DND-41 (cell line): Measurements from ENCODE around the gene RRP1.

Experiments used
- ATAC-seq: fragments of 200-7000 bp; cut with Tn5 transposase; 3 replicates; pipeline ENCODE4 v1.9.1; 2021; ENCODE audit warnings: low read depth; ENCODE audit not compliant: insufficient read depth
- DNase-seq: peaks from one replicate; pipeline ENCODE4 v3.0.0-alpha.2; 2020
- H2AFZ ChIP-seq: 2 replicates; pipeline ENCODE4 v1.6.0; 2012; ENCODE audit warnings: low read depth, low read length
- H3K27ac ChIP-seq: 2 replicates; pipeline ENCODE4 v1.5.1; 2012; ENCODE audit warnings: low read length, inconsistent platforms
- H3K27me3 ChIP-seq: fragments of 200-600 bp; sonication (generic); 2 replicates; pipeline ENCODE4 v1.6.0; 2012; ENCODE audit warnings: low read length, mild to moderate bottlenecking, inconsistent platforms; ENCODE audit not compliant: insufficient read depth, poor library complexity
- H3K36me3 ChIP-seq: 2 replicates; pipeline ENCODE4 v1.5.1; 2012; ENCODE audit warnings: low read length, inconsistent platforms; ENCODE audit not compliant: insufficient read depth
- H3K4me1 ChIP-seq: 2 replicates; pipeline ENCODE4 v1.5.1; 2012; ENCODE audit warnings: mild to moderate bottlenecking, low read length; ENCODE audit not compliant: insufficient read depth
- H3K4me2 ChIP-seq: 2 replicates; pipeline ENCODE4 v1.6.0; 2012; ENCODE audit warnings: mild to moderate bottlenecking, moderate library complexity, low read length, inconsistent platforms; ENCODE audit not compliant: insufficient read depth
- H3K4me3 ChIP-seq, 2 experiments: fragments of 200-600 bp in 1 of 2; shearing (Covaris generic) in 1 of 2; 2 replicates each; pipeline ENCODE4 v1.5.1; 2012 to 2016; ENCODE audit warnings: inconsistent platforms in 2 of 2, low read length in 2 of 2, mild to moderate bottlenecking in 2 of 2, low read depth in 1 of 2, moderate library complexity in 1 of 2
- H3K79me2 ChIP-seq: 2 replicates; pipeline ENCODE4 v1.6.0; 2012; ENCODE audit warnings: low read length, inconsistent platforms; ENCODE audit not compliant: insufficient read depth
- H3K9ac ChIP-seq: 2 replicates; pipeline ENCODE4 v1.6.0; 2012; ENCODE audit warnings: low read depth, mild to moderate bottlenecking, inconsistent platforms, low read length, moderate library complexity
- H3K9me3 ChIP-seq: 2 replicates; pipeline ENCODE4 v1.5.1; 2012; ENCODE audit warnings: low read length, moderate library complexity, mild to moderate bottlenecking, inconsistent platforms; ENCODE audit not compliant: insufficient read depth, severe bottlenecking
- H4K20me1 ChIP-seq: 2 replicates; pipeline ENCODE4 v1.6.0; 2012; ENCODE audit warnings: low read length; ENCODE audit not compliant: insufficient read depth
- EZH2 ChIP-seq: IDR thresholded peaks from 3 replicates; pipeline ENCODE4 v1.6.1; 2012; ENCODE audit warnings: borderline replicate concordance, low read depth, mild to moderate bottlenecking, moderate library complexity, low read length, inconsistent platforms; ENCODE audit not compliant: severe bottlenecking
- TF ChIP-seq, protein P1 (sequence below): IDR thresholded peaks from 2 replicates; pipeline ENCODE4 v1.5.1; 2012; ENCODE audit warnings: borderline replicate concordance, low read length, moderate library complexity, mild to moderate bottlenecking; ENCODE audit not compliant: poor library complexity, severe bottlenecking; ENCODE audit errors: extremely low read depth

The RRP1 gene

GRCh38 chr21:43783098-43783700 lies 6.2 kb upstream of the RRP1 start:
- H3K9ac ChIP-seq, result no peak overlapping the region
- no peaks in the 10 kb centered on the region for H3K79me2 ChIP-seq
- H3K4me1 ChIP-seq, result peaks cover 16% of the 10 kb centered on the region
- H3K27ac ChIP-seq, result no peak overlapping the region
- 0 out of 2 replicates have a peak, but pooled peaks cover 2% of the 10 kb centered on the region for H4K20me1 ChIP-seq
- H2AFZ ChIP-seq, result no peak overlapping the region
- DNase-seq, result no peak
- TF ChIP-seq EZH2, result no peak
- H3K9me3 ChIP-seq, result no peaks in the 10 kb centered on the region
- no peak overlapping the region for H3K4me3 ChIP-seq
- no peak overlapping the region for H3K4me2 ChIP-seq
- ATAC-seq, result no peak
- H3K27me3 ChIP-seq, result no peaks in the 10 kb centered on the region
- H3K36me3 ChIP-seq, result no peaks in the 10 kb centered on the region

DNA sequence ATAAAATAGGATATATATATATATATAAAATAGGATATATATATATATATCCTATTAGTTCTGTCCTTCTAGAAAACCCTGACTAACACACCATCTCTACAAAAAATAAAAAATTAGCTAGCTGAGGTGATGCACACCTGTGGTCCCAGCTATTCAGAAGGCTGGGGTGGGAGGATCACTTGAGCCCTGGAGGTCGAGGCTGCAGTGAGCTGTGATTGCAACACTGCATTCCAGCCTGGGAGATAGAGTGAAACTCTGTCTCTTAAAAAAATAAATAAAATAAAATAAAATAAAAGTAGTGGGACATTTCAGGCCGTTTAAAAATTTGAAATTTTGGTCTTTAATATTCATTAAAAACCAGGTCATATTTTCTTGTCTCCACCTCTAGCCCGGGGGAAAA lies 4.2 kb upstream of the RRP1 start:
- no peak for TF ChIP-seq EZH2
- TF ChIP-seq, protein P1, sequence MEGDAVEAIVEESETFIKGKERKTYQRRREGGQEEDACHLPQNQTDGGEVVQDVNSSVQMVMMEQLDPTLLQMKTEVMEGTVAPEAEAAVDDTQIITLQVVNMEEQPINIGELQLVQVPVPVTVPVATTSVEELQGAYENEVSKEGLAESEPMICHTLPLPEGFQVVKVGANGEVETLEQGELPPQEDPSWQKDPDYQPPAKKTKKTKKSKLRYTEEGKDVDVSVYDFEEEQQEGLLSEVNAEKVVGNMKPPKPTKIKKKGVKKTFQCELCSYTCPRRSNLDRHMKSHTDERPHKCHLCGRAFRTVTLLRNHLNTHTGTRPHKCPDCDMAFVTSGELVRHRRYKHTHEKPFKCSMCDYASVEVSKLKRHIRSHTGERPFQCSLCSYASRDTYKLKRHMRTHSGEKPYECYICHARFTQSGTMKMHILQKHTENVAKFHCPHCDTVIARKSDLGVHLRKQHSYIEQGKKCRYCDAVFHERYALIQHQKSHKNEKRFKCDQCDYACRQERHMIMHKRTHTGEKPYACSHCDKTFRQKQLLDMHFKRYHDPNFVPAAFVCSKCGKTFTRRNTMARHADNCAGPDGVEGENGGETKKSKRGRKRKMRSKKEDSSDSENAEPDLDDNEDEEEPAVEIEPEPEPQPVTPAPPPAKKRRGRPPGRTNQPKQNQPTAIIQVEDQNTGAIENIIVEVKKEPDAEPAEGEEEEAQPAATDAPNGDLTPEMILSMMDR, result no peak
- no peak overlapping the region for H3K4me3 ChIP-seq
- no peak overlapping the region for H3K9ac ChIP-seq

GRCh38 chr21:43786300-43786806 lies 3.0 kb upstream of the RRP1 start:
- DNase-seq (no peak), ATAC-seq (no peak)
- no peak overlapping the region for H2AFZ ChIP-seq
- no peak overlapping the region for H3K9ac ChIP-seq
- H3K36me3 ChIP-seq, result peaks cover 7% of the 10 kb centered on the region
- H4K20me1 ChIP-seq, result peaks cover 18% of the 10 kb centered on the region
- no peak overlapping the region for H3K4me3 ChIP-seq
- H3K9me3 ChIP-seq, result no peaks in the 10 kb centered on the region
- no peaks in the 10 kb centered on the region for H3K27me3 ChIP-seq
- H3K4me2 ChIP-seq, result no peak overlapping the region
- no peak for TF ChIP-seq EZH2
- TF ChIP-seq, protein P1, result no peak
- peaks cover 20% of the 10 kb centered on the region for H3K79me2 ChIP-seq
- no peak overlapping the region for H3K27ac ChIP-seq
- peaks cover 19% of the 10 kb centered on the region for H3K4me1 ChIP-seq

More for the DNA sequence above, 4.2 kb upstream of the RRP1 start:
- H2AFZ ChIP-seq, result no peak overlapping the region
- no peaks in the 10 kb centered on the region for H3K9me3 ChIP-seq
- no peak for DNase-seq
- H3K4me2 ChIP-seq, result no peak overlapping the region
- ATAC-seq, result no peak
- H3K36me3 ChIP-seq, result no peaks in the 10 kb centered on the region
- peaks cover 8% of the 10 kb centered on the region for H3K79me2 ChIP-seq
- H3K27me3 ChIP-seq, result no peaks in the 10 kb centered on the region
- H3K4me1 ChIP-seq, result peaks cover 7% of the 10 kb centered on the region
- no peak overlapping the region for H3K27ac ChIP-seq
- H4K20me1 ChIP-seq, result 0 out of 2 replicates have a peak, but pooled peaks cover 6% of the 10 kb centered on the region

GRCh38 chr21:43786807-43787440 lies 2.5 kb upstream of the RRP1 start:
- peaks cover 26% of the 10 kb centered on the region for H3K79me2 ChIP-seq
- H3K4me1 ChIP-seq, result peaks cover 24% of the 10 kb centered on the region
- DNase-seq, result no peak
- H3K4me3 ChIP-seq, result no peak overlapping the region
- H2AFZ ChIP-seq, result no peak overlapping the region
- ATAC-seq, result no peak
- H4K20me1 ChIP-seq, result peaks cover 22% of the 10 kb centered on the region
- TF ChIP-seq, protein P1, result no peak
- TF ChIP-seq EZH2, result no peak
- no peak overlapping the region for H3K9ac ChIP-seq
- no peaks in the 10 kb centered on the region for H3K27me3 ChIP-seq
- no peaks in the 10 kb centered on the region for H3K9me3 ChIP-seq
- H3K36me3 ChIP-seq, result peaks cover 12% of the 10 kb centered on the region
- H3K4me2 ChIP-seq, result no peak overlapping the region
- no peak overlapping the region for H3K27ac ChIP-seq
